Adrenal gland (tissue), 12 donors: ENCODE measurements around the gene PRDM11. TPM values are rescaled to one million over a fixed set of nuclear protein-coding genes. Genes with fewer than 3 reads are reported as not detected.

Experiments used
- DNase-seq, 7 donors: peaks; one replicate each; pipeline ENCODE4 v3.0.0-alpha.2; 2019 to 2020
- H3K27ac ChIP-seq, 5 donors: fragments of 200-600 bp; sonication (generic) in 4 of 5; 1 replicate in 3 of 5; 2 replicates in 2 of 5; pipeline versions ENCODE4 v1.5.1 to v1.8.0; 2016 to 2020; ENCODE audit warnings: mild to moderate bottlenecking in 1 of 5
- H3K27me3 ChIP-seq: fragments of 200-600 bp; 2 replicates; pipeline ENCODE4 v1.8.0; 2021
- H3K36me3 ChIP-seq, 2 donors: fragments of 200-600 bp; replicated peaks in 1 of 2; 1 replicate in 1 of 2; 2 replicates in 1 of 2; pipeline versions ENCODE4 v1.5.1 to v1.8.0; 2018 to 2022
- H3K4me1 ChIP-seq, 2 donors: fragments of 200-600 bp; replicated peaks in 1 of 2; 1 replicate in 1 of 2; 2 replicates in 1 of 2; pipeline versions ENCODE4 v1.5.1 to v1.8.0; 2018 to 2021
- H3K4me3 ChIP-seq, 4 donors: fragments of 200-600 bp; sonication (generic) in 3 of 4; one replicate each; pipeline ENCODE4 v1.5.1; 2016 to 2018
- H3K9me3 ChIP-seq, 3 donors: fragments of 200-600 bp; sonication (generic) in 1 of 3; replicated peaks in 1 of 3; 1 replicate in 2 of 3; 2 replicates in 1 of 3; pipeline versions ENCODE4 v1.5.1 to v1.8.0; 2016 to 2021
- POLR2A ChIP-seq, 2 donors: fragments of 450-650 bp; IDR thresholded peaks; one replicate each; pipeline ENCODE4 v1.6.1; 2017; ENCODE audit warnings: antibody characterized with exemption in 2 of 2, mild to moderate bottlenecking in 2 of 2, moderate library complexity in 1 of 2
- WGBS, 4 donors: extraction: QIAGEN DNeasy Blood & Tissue Kit in 2 of 4; methylation state at CpG; one replicate each; pipeline versions ENCODE4 v1.1.5 to v1.1.7; 2013 to 2017; 5-methylcytosine and 5-hydroxymethylcytosine counted together
- intact Hi-C, 2 donors: fragments of 100-400 bp; cut with DNase I; formaldehyde crosslinking; loops; one replicate each; pipeline versions ENCODE4 v1.14.1 to v1.15.0; 2022 to 2023
- polyA plus RNA-seq, 3 donors: library from polyadenylated mRNA; stranded (reverse); fragments of 200-250 nt in 2 of 3; fragments of 350-450 nt in 1 of 3; fragmentation: Illumina TruSeq in 1 of 3; extraction: RNeasy Lipid Tissue Mini Kit (QIAGEN cat#74804) in 1 of 3; gene quantifications; one replicate each; pipeline ENCODE4 v1.2.3, GENCODE V29; 2013 to 2014
- total RNA-seq, 9 donors: library from RNA; depleted of rRNA in 4 of 9; stranded (reverse); fragments of >200 nt in 4 of 9; fragments of 120-200 nt in 1 of 9; fragmentation: NEBNext Ultra II Directional in 1 of 9; extraction: Animal tissue kit (Norgen Biotek cat#: 25700) in 1 of 9; gene quantifications; one replicate each; pipeline versions ENCODE4 v1.1.0 to v1.2.4, GENCODE V29; 2013 to 2023
- TF ChIP-seq, protein P1 (sequence below), 6 experiments: fragments of 450-650 bp in 4 of 6; fragments of 200-600 bp in 2 of 6; sonication (generic) in 1 of 6; IDR thresholded peaks; 1 replicate in 5 of 6; 2 replicates in 1 of 6; pipeline versions ENCODE4 v1.5.1 to v1.8.0; 2016 to 2021; ENCODE audit warnings: antibody characterized with exemption in 6 of 6, mild to moderate bottlenecking in 2 of 6, moderate library complexity in 1 of 6
- donor health status: healthy with polysubstance abuse.
- donor health status: Bipolar disorder and iron deficiency.
- donor health status: DM: yes; HTN: yes; CAD: no.
- donor health status: DM: no; HTN: no; CAD: no.
- donor health status: DM: no; HTN: no; CAD: no.
- donor health status: DM: yes; HTN: yes; CAD: no.

Gene PRDM11
- total and polyA plus RNA-seq, 12 donors = 3.3 to 16.9 (median 11.9) TPM

GRCh38 chr11:45252134-45252856 lies 105.9 kb downstream of the PRDM11 start:
- H3K4me3 ChIP-seq = no peak overlapping the region
- H3K36me3 ChIP-seq = no peaks in the 10 kb centered on the region
- no peaks in the 10 kb centered on the region for H3K9me3 ChIP-seq
- no peak for TF ChIP-seq POLR2A (IDR thresholded peaks at IDR 0.05)
- TF ChIP-seq, protein P1, sequence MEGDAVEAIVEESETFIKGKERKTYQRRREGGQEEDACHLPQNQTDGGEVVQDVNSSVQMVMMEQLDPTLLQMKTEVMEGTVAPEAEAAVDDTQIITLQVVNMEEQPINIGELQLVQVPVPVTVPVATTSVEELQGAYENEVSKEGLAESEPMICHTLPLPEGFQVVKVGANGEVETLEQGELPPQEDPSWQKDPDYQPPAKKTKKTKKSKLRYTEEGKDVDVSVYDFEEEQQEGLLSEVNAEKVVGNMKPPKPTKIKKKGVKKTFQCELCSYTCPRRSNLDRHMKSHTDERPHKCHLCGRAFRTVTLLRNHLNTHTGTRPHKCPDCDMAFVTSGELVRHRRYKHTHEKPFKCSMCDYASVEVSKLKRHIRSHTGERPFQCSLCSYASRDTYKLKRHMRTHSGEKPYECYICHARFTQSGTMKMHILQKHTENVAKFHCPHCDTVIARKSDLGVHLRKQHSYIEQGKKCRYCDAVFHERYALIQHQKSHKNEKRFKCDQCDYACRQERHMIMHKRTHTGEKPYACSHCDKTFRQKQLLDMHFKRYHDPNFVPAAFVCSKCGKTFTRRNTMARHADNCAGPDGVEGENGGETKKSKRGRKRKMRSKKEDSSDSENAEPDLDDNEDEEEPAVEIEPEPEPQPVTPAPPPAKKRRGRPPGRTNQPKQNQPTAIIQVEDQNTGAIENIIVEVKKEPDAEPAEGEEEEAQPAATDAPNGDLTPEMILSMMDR (IDR thresholded peaks at IDR 0.05) = peak; percentile 55 to 79 (median 61)
- 41 to 71% (median 49%) methylated on average over 10 to 22 of the region's 22 CpGs for WGBS, 4 donors
- no peaks in the 10 kb centered on the region for H3K27me3 ChIP-seq
- no peak overlapping the region for H3K27ac ChIP-seq
- DNase-seq = peak; percentile 56 to 82 (median 78)
- H3K4me1 ChIP-seq = no peaks in the 10 kb centered on the region
- intact Hi-C loops = loop anchor here in 1 of 2 donors (5.0 kb wide), 1 partner anchor 40 kb away; no protein-coding TSS in a partner anchor

DNA sequence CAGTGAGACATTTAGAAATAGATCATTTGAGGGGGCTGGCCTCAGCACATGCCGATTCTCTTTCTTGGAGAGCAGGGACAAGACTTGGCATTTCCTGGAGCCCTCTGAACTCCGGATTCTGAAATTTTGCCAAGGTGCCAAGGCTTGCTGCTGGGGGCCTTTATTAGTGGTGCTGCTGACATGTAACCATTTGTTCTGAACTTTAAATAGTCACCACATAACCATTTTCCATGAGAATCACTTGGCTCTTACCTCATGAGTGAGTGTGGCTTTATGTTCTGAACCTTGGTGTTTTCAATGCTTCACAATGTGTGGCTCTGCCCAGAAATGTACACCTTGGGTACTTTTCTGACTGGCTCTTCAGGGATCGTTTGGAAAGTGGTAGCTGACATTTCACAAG lies 106.4 kb downstream of the PRDM11 start:
- H3K27ac ChIP-seq = no peak overlapping the region
- H3K4me1 ChIP-seq = no peaks in the 10 kb centered on the region
- no peaks in the 10 kb centered on the region for H3K9me3 ChIP-seq
- H3K27me3 ChIP-seq = no peaks in the 10 kb centered on the region
- H3K36me3 ChIP-seq = no peaks in the 10 kb centered on the region
- TF ChIP-seq POLR2A (IDR thresholded peaks at IDR 0.05) = no peak
- TF ChIP-seq, protein P1 (IDR thresholded peaks at IDR 0.05) = no peak
- intact Hi-C loops = loop anchor here in 1 of 2 donors (5.0 kb wide), 1 partner anchor 39 kb away; no protein-coding TSS in a partner anchor
- DNase-seq = no peak
- no peak overlapping the region for H3K4me3 ChIP-seq
- 48 to 60% (median 57%) methylated on average over 3 of the region's 3 CpGs for WGBS, 4 donors

- Histone ChIP-seq H3K4me3 (no peak overlapping the region), H3K9me3 (no peaks in the 10 kb centered on the region), H3K4me1 (no peaks in the 10 kb centered on the region), H3K27ac (no peak overlapping the region), H3K27me3 (no peaks in the 10 kb centered on the region), H3K36me3 (no peaks in the 10 kb centered on the region)
- DNase-seq = no peak
- intact Hi-C loops = loop anchor here in 1 of 2 donors (5.0 kb wide), 1 partner anchor 39 kb away; no protein-coding TSS in a partner anchor
- TF ChIP-seq, protein P1 (IDR thresholded peaks at IDR 0.05) = no peak
- no peak for TF ChIP-seq POLR2A (IDR thresholded peaks at IDR 0.05)
- 86 to 89% (median 87%) methylated on average over 9 of the region's 9 CpGs for WGBS, 4 donors
These were observed 107.2 kb downstream of the PRDM11 start for GRCh38 chr11:45253640-45254039.

GRCh38 chr11:45254070-45254469 lies 107.6 kb downstream of the PRDM11 start:
- TF ChIP-seq, protein P1 (IDR thresholded peaks at IDR 0.05) = no peak
- no peak for TF ChIP-seq POLR2A (IDR thresholded peaks at IDR 0.05)
- Histone ChIP-seq H3K4me1 (no peaks in the 10 kb centered on the region), H3K27ac (no peak overlapping the region), H3K27me3 (no peaks in the 10 kb centered on the region), H3K9me3 (no peaks in the 10 kb centered on the region), H3K4me3 (no peak overlapping the region), H3K36me3 (no peaks in the 10 kb centered on the region)
- 78 to 93% (median 88%) methylated on average over 2 to 4 of the region's 4 CpGs for WGBS, 4 donors
- no peak for DNase-seq
- intact Hi-C loops = loop anchor here in 1 of 2 donors (5.0 kb wide), 1 partner anchor 38 kb away; no protein-coding TSS in a partner anchor
